ENCODE data around the gene JADE1. TPM values are rescaled to one million over a fixed set of nuclear protein-coding genes. Genes with fewer than 3 reads are reported as not detected.

Gene JADE1
- total and polyA plus RNA-seq, 2 donors (not counting 1 experiment from before 2014, with no cell fraction given) = 36.2 to 49.9 TPM

GRCh38 chr4:128835498-128836222 lies 26.2 kb downstream of the JADE1 start:
- H3K9me3 ChIP-seq (ENCODE audit: control insufficient read depth, insufficient read depth, low read depth, low read length) = no peaks in the 10 kb centered on the region
- no peak overlapping the region for H2AFZ ChIP-seq (ENCODE audit: low read length)
- H3K9ac ChIP-seq (ENCODE audit: insufficient read depth, low read length) = no peak overlapping the region
- no peak overlapping the region for H3K4me3 ChIP-seq (replicated peaks in 1 of 4; ENCODE audit: control extremely low read depth in 1 of 4, insufficient read depth in 1 of 4, low read depth in 3 of 4, low read length in 4 of 4)
- H3K4me2 ChIP-seq (ENCODE audit: extremely low read depth, insufficient read depth, low read length) = no peak overlapping the region
- peaks cover 7% of the 10 kb centered on the region for H3K4me1 ChIP-seq (ENCODE audit: control insufficient read depth, extremely low read depth, insufficient read depth, low read length)
- H3K36me3 ChIP-seq (ENCODE audit: control insufficient read depth, insufficient read depth, low read length) = peaks cover 8% of the 10 kb centered on the region
- DNase-seq (ENCODE audit: low read depth in 2 of 2) = peak; percentile 53 to 92
- H3K27ac ChIP-seq (ENCODE audit: insufficient read depth, low read length) = no peak overlapping the region
- H3K27me3 ChIP-seq (ENCODE audit: control insufficient read depth, insufficient read depth, low read length) = no peaks in the 10 kb centered on the region
- H4K20me1 ChIP-seq (ENCODE audit: control insufficient read depth, extremely low read depth, insufficient read depth, low read length) = no peaks in the 10 kb centered on the region
- TF ChIP-seq EZH2 (IDR thresholded peaks at IDR 0.05; ENCODE audit: low read length, missing control alignments) (no peak), CTCF (conservative IDR thresholded peaks at IDR 0.05 in 1 of 2, IDR thresholded peaks at IDR 0.05 in 1 of 2; ENCODE audit: low read depth in 1 of 2, low read length in 2 of 2) (no peak)
- peaks cover 87% of the 10 kb centered on the region for H3K79me2 ChIP-seq (ENCODE audit: control insufficient read depth, insufficient read depth, low read length)

DNA sequence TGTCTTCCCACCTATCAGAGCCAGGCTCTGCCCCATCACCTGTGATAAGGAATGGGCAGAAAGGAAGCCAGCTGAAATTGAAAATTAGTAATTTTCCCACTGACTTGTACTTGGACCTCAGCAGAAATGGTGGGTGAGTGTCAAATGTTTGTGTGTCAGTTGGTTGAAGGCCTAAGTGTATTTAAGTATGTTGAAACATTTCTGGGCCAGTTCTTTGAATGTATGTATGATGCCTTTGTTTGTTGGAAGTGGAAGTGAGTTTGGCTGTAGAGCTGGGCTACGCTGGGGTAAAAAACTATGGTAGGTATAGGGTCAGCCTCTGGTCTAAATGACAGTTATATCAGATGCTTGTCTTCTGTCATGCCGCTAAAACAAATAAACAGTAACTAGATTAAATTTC lies 27.7 kb downstream of the JADE1 start:
- H4K20me1 ChIP-seq (ENCODE audit: control insufficient read depth, extremely low read depth, insufficient read depth, low read length) = no peaks in the 10 kb centered on the region
- no peak overlapping the region for H3K27ac ChIP-seq (ENCODE audit: insufficient read depth, low read length)
- no peak overlapping the region for H2AFZ ChIP-seq (ENCODE audit: low read length)
- no peaks in the 10 kb centered on the region for H3K9me3 ChIP-seq (ENCODE audit: control insufficient read depth, insufficient read depth, low read depth, low read length)
- no peaks in the 10 kb centered on the region for H3K27me3 ChIP-seq (ENCODE audit: control insufficient read depth, insufficient read depth, low read length)
- no peak overlapping the region for H3K4me3 ChIP-seq (replicated peaks in 1 of 4; ENCODE audit: control extremely low read depth in 1 of 4, insufficient read depth in 1 of 4, low read depth in 3 of 4, low read length in 4 of 4)
- TF ChIP-seq CTCF (conservative IDR thresholded peaks at IDR 0.05 in 1 of 2, IDR thresholded peaks at IDR 0.05 in 1 of 2; ENCODE audit: low read depth in 1 of 2, low read length in 2 of 2) = no peak
- TF ChIP-seq EZH2 (IDR thresholded peaks at IDR 0.05; ENCODE audit: low read length, missing control alignments) = no peak
- H3K79me2 ChIP-seq (ENCODE audit: control insufficient read depth, insufficient read depth, low read length) = peaks cover 84% of the 10 kb centered on the region
- H3K4me1 ChIP-seq (ENCODE audit: control insufficient read depth, extremely low read depth, insufficient read depth, low read length) = peaks cover 2% of the 10 kb centered on the region
- no peak for DNase-seq (ENCODE audit: low read depth in 2 of 2)
- H3K36me3 ChIP-seq (ENCODE audit: control insufficient read depth, insufficient read depth, low read length) = peaks cover 8% of the 10 kb centered on the region
- H3K9ac ChIP-seq (ENCODE audit: insufficient read depth, low read length) = no peak overlapping the region
- no peak overlapping the region for H3K4me2 ChIP-seq (ENCODE audit: extremely low read depth, insufficient read depth, low read length)

DNA sequence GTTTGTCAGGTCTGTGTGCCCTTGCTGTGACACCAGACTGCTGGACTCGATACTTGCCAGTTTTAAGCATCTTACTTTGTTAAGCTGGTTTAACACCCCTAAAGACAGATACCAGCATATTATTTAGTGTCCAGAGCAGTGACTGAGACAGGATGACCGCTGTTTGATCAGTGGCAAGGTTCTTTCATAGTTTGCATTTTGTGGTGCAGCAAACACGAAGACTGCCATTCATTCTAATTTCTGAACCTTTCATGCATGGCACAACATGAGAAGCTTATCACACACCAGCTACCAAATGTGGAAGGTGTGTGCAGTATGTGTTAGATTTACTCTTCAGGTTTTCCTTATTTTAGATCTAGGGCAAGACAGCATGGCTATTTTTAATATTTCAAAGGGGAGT lies 28.2 kb downstream of the JADE1 start:
- Histone ChIP-seq H3K4me2 (ENCODE audit: extremely low read depth, insufficient read depth, low read length) (no peak overlapping the region), H4K20me1 (ENCODE audit: control insufficient read depth, extremely low read depth, insufficient read depth, low read length) (no peaks in the 10 kb centered on the region), H3K27me3 (ENCODE audit: control insufficient read depth, insufficient read depth, low read length) (no peaks in the 10 kb centered on the region), H3K79me2 (ENCODE audit: control insufficient read depth, insufficient read depth, low read length) (peaks cover 82% of the 10 kb centered on the region), H3K4me3 (replicated peaks in 1 of 4; ENCODE audit: control extremely low read depth in 1 of 4, insufficient read depth in 1 of 4, low read depth in 3 of 4, low read length in 4 of 4) (no peak overlapping the region), H3K9ac (ENCODE audit: insufficient read depth, low read length) (no peak overlapping the region), H3K36me3 (ENCODE audit: control insufficient read depth, insufficient read depth, low read length) (peaks cover 8% of the 10 kb centered on the region), H3K4me1 (ENCODE audit: control insufficient read depth, extremely low read depth, insufficient read depth, low read length) (peaks cover 2% of the 10 kb centered on the region), H3K9me3 (ENCODE audit: control insufficient read depth, insufficient read depth, low read depth, low read length) (no peaks in the 10 kb centered on the region), H2AFZ (ENCODE audit: low read length) (no peak overlapping the region), H3K27ac (ENCODE audit: insufficient read depth, low read length) (no peak overlapping the region)
- TF ChIP-seq EZH2 (IDR thresholded peaks at IDR 0.05; ENCODE audit: low read length, missing control alignments) = no peak
- no peak for TF ChIP-seq CTCF (conservative IDR thresholded peaks at IDR 0.05 in 1 of 2, IDR thresholded peaks at IDR 0.05 in 1 of 2; ENCODE audit: low read depth in 1 of 2, low read length in 2 of 2)
- DNase-seq (ENCODE audit: low read depth in 2 of 2) = no peak
